ENCODE measurements around the gene TOPORS.
A peak's percentile ranks its signal among the peaks of the same experiment; 100 is the strongest.
"Not testable (repeated sequence)": the region's sequence is repeated elsewhere in the genome, so short reads cannot be mapped to it uniquely, and the experiment has no call there.

Gene TOPORS

DNA sequence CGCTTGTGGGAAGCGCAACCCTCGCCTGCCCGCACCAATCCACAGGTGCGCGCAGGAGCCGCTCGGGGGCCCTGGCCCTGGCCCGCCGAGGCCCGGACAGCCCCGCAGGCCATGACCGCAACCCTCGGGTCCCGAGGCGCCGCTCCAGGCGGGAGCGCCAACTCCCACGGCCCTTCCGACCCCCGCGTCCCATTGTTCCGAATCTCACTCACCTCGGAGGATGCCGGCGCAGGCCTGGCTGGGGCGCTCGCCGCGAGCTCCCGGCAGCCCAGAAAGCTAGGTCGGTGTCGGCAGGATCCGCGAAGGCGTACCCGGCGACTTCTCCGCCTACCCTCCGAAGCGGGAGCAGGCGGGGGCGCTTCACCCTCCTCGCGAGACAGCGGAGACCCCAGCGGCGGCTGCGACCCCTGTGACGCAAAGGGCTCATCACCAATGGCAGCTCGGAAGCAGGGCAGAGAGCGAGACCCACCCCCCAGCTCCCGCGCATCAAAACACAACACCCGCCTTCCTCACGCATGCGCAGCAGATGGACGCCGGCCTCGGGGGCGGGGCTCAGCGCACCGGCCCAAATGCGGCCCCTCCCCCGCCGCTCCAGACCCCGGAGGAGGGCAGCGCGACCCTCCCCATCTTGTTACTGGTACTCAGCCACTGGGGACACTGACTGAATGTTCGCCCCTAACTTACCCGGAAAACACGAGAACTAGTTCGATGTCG lies 1.7 kb downstream of the TOPORS start:
- DNase-seq (ENCODE audit: low spot score in 2 of 2), result peak; percentile 93 to 97
- H3K4me1 ChIP-seq, result peaks cover 7% of the 10 kb centered on the region; the same call in 1 of the 2 replicates
- H3K27me3 ChIP-seq (ENCODE audit: low read depth), result no peaks in the 10 kb centered on the region
- peak overlapping the region; percentile 85 for H3K4me3 ChIP-seq
- in situ Hi-C loops (cut with MboI; ENCODE audit: low sequenced_read_pairs), result no loop called here
- H3K9me3 ChIP-seq, result no peaks in the 10 kb centered on the region
- peaks cover 5% of the 10 kb centered on the region for H3K36me3 ChIP-seq (replicated peaks)

DNA sequence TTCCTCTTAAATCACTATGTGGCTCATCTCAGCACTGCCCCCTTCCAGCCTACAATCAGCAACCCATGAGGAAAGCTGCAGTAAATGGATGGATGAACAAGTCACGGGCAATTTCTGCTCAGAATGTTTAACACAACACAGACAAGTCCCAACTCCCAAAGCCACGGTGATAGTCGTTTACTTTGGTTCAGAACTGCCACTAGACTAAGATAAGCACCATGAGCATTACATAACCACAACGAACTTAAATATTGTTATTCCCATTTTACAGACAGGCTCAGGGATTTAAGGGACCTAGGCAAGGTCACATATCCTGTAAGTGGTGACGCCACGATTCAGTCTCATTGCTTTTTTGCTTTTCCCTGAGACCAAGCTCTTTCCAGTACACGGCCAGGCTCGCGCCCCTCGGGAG lies 2.2 kb downstream of the TOPORS start:
- Histone ChIP-seq H3K9me3 (no peaks in the 10 kb centered on the region), H3K4me1 (peaks cover 7% of the 10 kb centered on the region; the same call in 1 of the 2 replicates), H3K27me3 (ENCODE audit: low read depth) (no peaks in the 10 kb centered on the region), H3K36me3 (replicated peaks) (peaks cover 5% of the 10 kb centered on the region), H3K4me3 (peak overlapping the region; percentile 85)
- in situ Hi-C loops (cut with MboI; ENCODE audit: low sequenced_read_pairs), result no loop called here
- no peak for DNase-seq (ENCODE audit: low spot score in 2 of 2)

DNA sequence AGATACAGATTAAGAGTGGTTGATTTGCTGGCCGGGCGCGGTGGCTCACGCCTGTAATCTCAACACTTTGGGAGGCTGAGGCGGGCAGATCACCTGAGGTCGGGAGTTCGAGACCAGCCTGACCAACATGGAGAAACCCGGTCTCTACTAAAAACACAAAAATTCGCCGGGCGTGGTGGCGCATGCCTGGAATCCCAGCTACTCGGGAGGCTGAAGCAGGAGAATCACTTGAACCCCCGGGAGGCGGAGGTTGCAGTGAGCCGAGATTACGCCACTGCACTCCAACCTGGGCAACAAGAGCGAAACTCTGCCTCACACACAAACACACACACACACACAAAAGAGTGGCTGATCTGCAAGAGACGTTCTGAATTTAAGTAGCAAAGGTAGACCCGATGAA lies 4.2 kb downstream of the TOPORS start:
- peaks cover 15% of the 10 kb centered on the region for H3K36me3 ChIP-seq (replicated peaks)
- H3K4me1 ChIP-seq; H3K9me3 ChIP-seq; in situ Hi-C loops (cut with MboI; ENCODE audit: low sequenced_read_pairs); DNase-seq (ENCODE audit: low spot score in 2 of 2); H3K4me3 ChIP-seq; H3K27me3 ChIP-seq (ENCODE audit: low read depth): not testable (repeated sequence)

DNA sequence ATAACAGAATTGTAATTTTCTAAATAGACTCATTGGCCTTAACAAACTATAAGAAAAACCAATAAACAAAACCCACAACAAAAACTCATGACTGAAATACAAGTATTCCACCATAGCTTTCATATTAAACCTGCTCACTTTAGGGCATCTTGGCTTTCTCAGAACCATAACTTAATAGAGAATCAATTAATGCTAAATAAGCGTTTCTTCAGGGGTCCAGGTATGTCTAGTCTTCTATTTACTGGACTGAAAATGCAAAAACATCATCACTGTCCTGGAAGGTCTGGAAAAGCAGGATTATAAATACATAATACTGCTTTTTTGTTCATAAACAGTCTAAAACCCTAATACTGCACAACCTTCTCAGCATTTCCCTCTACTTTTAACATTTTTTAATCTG lies 6.5 kb downstream of the TOPORS start:
- peaks cover 34% of the 10 kb centered on the region for H3K36me3 ChIP-seq (replicated peaks)
- in situ Hi-C loops (cut with MboI; ENCODE audit: low sequenced_read_pairs), result no loop called here

DNA sequence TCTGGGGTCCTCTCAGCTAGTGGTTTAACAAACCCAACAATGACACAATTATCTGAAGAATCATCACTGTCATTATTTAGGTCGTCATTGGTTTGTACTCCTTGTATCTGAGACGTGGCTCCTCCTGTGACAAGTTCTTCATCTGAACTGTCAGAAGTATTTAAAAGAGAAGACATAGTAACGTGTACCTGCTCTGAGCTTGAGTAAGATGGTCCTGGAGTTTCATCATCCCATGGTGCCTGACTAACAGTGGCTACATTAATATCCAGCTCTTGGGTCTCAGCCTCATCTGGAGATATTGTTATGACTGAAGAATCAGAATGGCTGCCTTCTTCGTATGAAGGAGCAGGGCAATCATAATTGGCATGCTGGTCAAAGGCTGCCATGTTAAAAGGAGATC lies 9.3 kb downstream of the TOPORS start:
- H3K4me3 ChIP-seq, result no peak overlapping the region
- in situ Hi-C loops (cut with MboI; ENCODE audit: low sequenced_read_pairs), result no loop called here
- no peaks in the 10 kb centered on the region for H3K9me3 ChIP-seq
- no peaks in the 10 kb centered on the region for H3K4me1 ChIP-seq
- peaks cover 29% of the 10 kb centered on the region for H3K36me3 ChIP-seq (replicated peaks)
- no peak for DNase-seq (ENCODE audit: low spot score in 2 of 2)
- no peaks in the 10 kb centered on the region for H3K27me3 ChIP-seq (ENCODE audit: low read depth)

More for the DNA sequence above, 6.5 kb downstream of the TOPORS start:
- DNase-seq (ENCODE audit: low spot score in 2 of 2), result no peak
- Histone ChIP-seq H3K4me3 (no peak overlapping the region), H3K9me3 (no peaks in the 10 kb centered on the region), H3K4me1 (peaks cover 4% of the 10 kb centered on the region; the same call in 1 of the 2 replicates), H3K27me3 (ENCODE audit: low read depth) (no peaks in the 10 kb centered on the region)

DNA sequence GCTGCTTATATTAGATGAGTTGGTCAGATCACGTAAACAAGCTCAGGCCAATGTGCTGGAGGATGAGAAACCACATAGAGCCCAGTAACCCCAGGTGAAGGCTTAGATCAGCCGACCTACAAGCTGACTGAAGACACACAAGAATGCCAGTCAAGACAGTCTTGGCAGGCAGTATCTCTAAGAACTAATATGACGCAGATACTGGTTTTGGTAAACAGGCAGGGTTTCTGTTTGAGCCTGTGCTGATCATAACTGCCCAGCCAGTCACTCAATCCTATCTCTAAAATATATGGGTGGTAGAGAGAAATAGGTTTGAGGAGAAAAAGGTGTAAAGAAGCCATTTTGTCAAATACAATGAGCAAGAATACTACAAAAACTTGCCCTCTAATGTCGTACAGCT lies 18.6 kb downstream of the TOPORS start:
- Histone ChIP-seq H3K4me1 (no peaks in the 10 kb centered on the region), H3K27me3 (ENCODE audit: low read depth) (no peaks in the 10 kb centered on the region), H3K4me3 (no peak overlapping the region), H3K36me3 (replicated peaks) (no peaks in the 10 kb centered on the region), H3K9me3 (no peaks in the 10 kb centered on the region)
- DNase-seq (ENCODE audit: low spot score in 2 of 2), result no peak
- in situ Hi-C loops (cut with MboI; ENCODE audit: low sequenced_read_pairs), result no loop called here

DNA sequence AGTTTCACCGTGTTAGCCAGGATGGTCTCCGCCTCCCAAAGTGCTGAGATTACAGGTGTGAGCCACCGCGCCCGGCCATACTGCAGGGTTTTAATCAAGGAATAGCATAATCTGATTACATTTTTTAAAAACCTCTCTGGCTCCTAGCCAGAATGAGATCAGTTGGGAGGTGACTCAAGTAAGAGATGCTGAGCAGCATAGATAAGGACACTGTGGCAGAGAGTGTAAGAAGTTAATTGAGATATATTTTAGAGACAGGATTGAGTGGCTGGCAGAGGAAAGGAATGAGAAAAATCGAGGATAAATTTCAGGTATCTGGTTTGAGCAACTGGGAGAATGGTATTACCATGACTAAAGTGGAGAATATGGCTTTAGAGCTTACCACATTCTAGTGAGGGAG lies 19.1 kb downstream of the TOPORS start:
- Histone ChIP-seq H3K4me1 (no peaks in the 10 kb centered on the region), H3K27me3 (ENCODE audit: low read depth) (no peaks in the 10 kb centered on the region), H3K9me3 (no peaks in the 10 kb centered on the region), H3K4me3 (no peak overlapping the region), H3K36me3 (replicated peaks) (no peaks in the 10 kb centered on the region)
- DNase-seq (ENCODE audit: low spot score in 2 of 2), result no peak
- in situ Hi-C loops (cut with MboI; ENCODE audit: low sequenced_read_pairs), result no loop called here

DNA sequence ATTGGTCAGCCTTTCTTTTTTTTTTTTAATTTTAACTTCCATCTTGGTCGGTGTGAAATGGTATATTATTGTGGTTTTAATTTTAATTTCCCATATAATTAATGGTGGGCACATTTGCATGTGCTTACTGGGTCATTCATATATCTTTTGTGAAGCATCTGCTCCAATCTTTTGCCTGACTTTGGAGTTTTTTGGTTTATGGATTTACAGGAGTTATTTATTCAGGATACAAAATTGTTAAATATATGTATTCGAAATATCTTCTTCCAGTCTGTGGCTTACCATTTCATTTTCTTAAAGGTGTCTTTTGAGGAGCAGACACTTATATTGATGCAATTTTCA lies 25.7 kb downstream of the TOPORS start:
- H3K36me3 ChIP-seq (replicated peaks), result no peaks in the 10 kb centered on the region
- peaks cover 7% of the 10 kb centered on the region for H3K4me1 ChIP-seq
- no peaks in the 10 kb centered on the region for H3K9me3 ChIP-seq
- DNase-seq (ENCODE audit: low spot score in 2 of 2), result no peak
- in situ Hi-C loops (cut with MboI; ENCODE audit: low sequenced_read_pairs), result no loop called here
- H3K27me3 ChIP-seq (ENCODE audit: low read depth), result no peaks in the 10 kb centered on the region
- peak overlapping the region; percentile 46 for H3K4me3 ChIP-seq

DNA sequence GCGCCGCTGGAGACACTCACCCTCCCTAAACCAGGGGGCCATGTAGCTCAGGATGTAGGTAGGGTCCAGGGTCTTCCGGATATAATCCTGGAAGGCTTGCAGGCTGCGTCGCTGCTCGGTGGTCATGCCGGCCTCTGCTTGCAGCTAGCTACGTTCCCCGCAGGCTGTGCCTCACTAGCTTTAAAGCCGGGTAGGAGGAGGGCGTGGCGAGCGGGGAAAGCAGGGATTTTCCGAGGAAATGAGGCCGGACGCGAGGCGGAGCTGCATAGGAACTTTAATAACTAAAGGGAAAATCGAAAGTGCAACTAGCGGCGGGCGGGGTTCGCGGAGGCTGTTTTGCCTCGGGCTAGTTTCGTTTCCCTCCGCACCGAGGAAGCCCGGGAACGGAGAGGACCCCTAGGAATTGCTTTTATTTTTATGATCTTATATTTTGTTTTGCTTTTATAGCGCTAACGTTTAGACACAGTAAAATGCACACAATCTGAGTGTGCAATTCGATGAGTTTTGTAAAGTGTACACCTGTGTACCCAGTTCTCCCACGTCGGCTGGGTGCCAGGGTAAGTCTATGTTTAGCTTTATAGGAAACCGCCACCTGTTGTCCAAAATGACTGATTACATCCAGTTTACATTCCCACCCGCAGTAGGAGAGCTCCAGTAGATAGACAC lies 26.2 kb downstream of the TOPORS start, which contains the start of gene RIGI:
Gene RIGI, minus strand, starts transcription at position 156 of the 666 bp plus-strand sequence. Its CDS starts 30 bp downstream, at position 126.
- no peaks in the 10 kb centered on the region for H3K9me3 ChIP-seq
- in situ Hi-C loops (cut with MboI; ENCODE audit: low sequenced_read_pairs), result no loop called here
- DNase-seq (ENCODE audit: low spot score in 2 of 2), result peak; percentile 90 to 95
- no peaks in the 10 kb centered on the region for H3K36me3 ChIP-seq (replicated peaks)
- peaks cover 7% of the 10 kb centered on the region for H3K4me1 ChIP-seq
- no peaks in the 10 kb centered on the region for H3K27me3 ChIP-seq (ENCODE audit: low read depth)
- H3K4me3 ChIP-seq, result peak within 1 kb of the TSS; percentile 46

DNA sequence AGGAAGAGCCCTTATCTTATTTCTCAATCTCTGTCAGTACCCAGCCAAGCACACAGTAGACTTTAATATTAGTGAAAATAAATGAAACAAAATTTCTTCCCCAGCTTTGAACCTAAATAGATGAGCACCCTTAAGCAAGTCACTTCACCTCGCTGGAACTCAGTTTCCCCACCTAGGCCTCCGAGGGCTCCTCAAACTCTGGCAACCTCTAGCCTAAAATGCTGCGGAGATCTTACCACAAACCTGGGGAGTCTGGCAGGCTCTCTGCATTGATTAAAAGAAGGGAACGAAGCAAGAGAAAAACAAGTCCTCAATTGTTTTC lies 26.7 kb downstream of the TOPORS start:
- in situ Hi-C loops (cut with MboI; ENCODE audit: low sequenced_read_pairs), result no loop called here
- Histone ChIP-seq H3K27me3 (ENCODE audit: low read depth) (no peaks in the 10 kb centered on the region), H3K9me3 (no peaks in the 10 kb centered on the region; the same call in 1 of the 2 replicates), H3K36me3 (replicated peaks) (no peaks in the 10 kb centered on the region), H3K4me3 (peak overlapping the region; percentile 46), H3K4me1 (peaks cover 7% of the 10 kb centered on the region)
- DNase-seq (ENCODE audit: low spot score in 2 of 2), result no peak

DNA sequence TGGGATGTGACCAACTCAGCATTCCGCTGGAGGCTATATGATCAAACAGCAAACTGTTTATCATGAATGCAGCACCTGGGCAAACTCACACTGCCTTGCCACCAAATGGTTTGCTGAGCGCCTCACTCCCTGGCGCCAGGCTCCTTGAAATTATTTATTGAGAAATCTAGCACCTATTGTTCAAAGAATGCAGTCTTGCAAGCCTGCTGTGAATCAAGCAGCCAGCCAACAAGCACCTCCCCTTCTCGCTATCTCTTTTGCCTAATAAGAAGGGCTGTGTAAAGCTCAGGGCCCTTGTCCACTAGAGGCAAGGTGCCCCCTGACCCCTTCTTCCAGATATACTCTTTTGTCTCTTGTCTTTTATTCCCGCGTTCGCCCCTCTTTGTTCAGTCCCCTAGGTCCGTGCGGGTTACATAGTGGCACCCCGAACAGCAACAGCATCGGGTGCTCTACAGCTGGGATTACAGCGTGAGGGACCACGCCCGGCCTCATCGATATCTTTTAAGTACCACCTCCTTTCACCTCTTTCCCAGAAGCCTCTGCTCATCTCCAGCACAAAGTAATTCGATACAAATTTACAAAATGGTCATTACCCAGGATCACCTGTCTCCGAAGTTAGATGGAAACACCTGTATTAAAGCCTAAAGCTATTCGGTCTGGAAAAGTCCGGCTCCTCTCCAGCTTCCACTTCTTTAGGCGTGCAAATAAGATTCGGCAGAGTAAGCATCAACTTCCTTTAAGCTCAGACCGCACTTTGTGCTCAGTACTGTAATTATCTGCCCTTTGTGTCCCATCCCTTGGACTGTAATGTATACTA lies 27.3 kb downstream of the TOPORS start:
- H3K27me3 ChIP-seq (ENCODE audit: low read depth), result no peaks in the 10 kb centered on the region
- in situ Hi-C loops (cut with MboI; ENCODE audit: low sequenced_read_pairs), result no loop called here
- no peaks in the 10 kb centered on the region for H3K36me3 ChIP-seq (replicated peaks)
- no peaks in the 10 kb centered on the region; the same call in 1 of the 2 replicates for H3K9me3 ChIP-seq
- H3K4me1 ChIP-seq, result peaks cover 7% of the 10 kb centered on the region
- DNase-seq (ENCODE audit: low spot score in 2 of 2), result peak; percentile 25 to 48
- peak overlapping the region; percentile 46 for H3K4me3 ChIP-seq

DNA sequence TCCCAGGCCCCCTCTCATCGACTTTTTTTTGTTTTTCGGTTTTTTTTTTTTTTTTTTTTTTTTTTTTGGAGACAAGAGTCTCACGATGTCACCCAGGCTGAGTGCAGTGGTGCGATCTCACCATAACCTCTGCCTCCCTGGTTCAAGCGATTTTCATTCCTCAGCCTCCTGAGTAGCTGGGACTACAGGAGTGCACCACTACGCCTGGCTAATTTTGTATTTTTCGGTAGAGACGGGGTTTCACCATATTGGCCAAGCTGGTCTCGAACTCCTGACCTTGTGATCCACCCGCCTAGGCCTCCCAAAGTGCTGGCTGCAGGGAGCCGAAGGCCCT lies 27.9 kb downstream of the TOPORS start:
- not testable (repeated sequence) for H3K36me3 ChIP-seq (replicated peaks); H3K4me1 ChIP-seq

DNA sequence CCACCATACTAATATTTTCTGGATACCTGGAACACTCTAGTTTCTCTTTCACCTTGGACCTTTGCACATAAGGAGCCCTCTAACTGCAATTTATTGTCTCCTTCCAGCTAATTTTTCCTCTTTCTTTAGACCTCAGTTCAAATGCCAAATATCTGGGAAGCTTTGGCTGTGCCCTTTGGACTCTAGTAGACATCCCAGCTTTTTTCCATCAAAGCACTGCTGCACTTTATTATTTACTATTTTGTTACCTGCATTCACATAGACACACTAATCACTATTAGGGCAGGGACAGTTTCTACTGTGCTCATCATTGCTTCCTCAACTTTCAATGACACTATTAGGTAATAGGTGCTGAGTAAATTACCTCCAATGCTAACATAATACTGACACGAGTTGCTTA lies 28.5 kb downstream of the TOPORS start:
- no peak for DNase-seq (ENCODE audit: low spot score in 2 of 2)
- in situ Hi-C loops (cut with MboI; ENCODE audit: low sequenced_read_pairs), result no loop called here

More for the DNA sequence above, 27.9 kb downstream of the TOPORS start:
- H3K27me3 ChIP-seq (ENCODE audit: low read depth); DNase-seq (ENCODE audit: low spot score in 2 of 2); H3K4me3 ChIP-seq; in situ Hi-C loops (cut with MboI; ENCODE audit: low sequenced_read_pairs); H3K9me3 ChIP-seq: not testable (repeated sequence)

DNA sequence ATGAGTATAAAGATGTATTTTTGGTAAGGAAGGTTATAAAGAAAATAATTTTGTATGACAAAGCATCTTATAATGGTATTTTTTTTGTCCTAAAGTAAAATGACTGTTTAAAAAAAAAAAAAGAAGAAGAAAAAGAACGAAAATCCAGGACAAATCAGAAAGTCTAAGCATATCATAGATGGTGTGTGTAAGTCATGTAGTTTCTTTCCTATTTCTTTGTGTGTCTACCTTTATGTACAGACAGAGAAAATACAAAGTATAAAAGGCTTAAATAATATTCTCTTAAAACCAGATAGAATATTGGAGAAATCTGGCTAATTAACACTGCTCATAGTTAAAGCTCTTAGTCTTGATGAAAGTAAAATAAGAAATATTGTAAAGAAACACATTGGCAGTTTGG lies 34.1 kb downstream of the TOPORS start:
- Histone ChIP-seq H3K9me3 (peaks cover 10% of the 10 kb centered on the region), H3K4me3 (no peak overlapping the region), H3K27me3 (ENCODE audit: low read depth) (no peaks in the 10 kb centered on the region), H3K4me1 (no peaks in the 10 kb centered on the region), H3K36me3 (replicated peaks) (no peaks in the 10 kb centered on the region)
- DNase-seq (ENCODE audit: low spot score in 2 of 2), result no peak
- in situ Hi-C loops (cut with MboI; ENCODE audit: low sequenced_read_pairs), result no loop called here

More for the DNA sequence above, 28.5 kb downstream of the TOPORS start:
- Histone ChIP-seq H3K27me3 (ENCODE audit: low read depth) (no peaks in the 10 kb centered on the region), H3K9me3 (peaks cover 1% of the 10 kb centered on the region), H3K4me1 (peaks cover 7% of the 10 kb centered on the region), H3K4me3 (no peak overlapping the region), H3K36me3 (replicated peaks) (no peaks in the 10 kb centered on the region)
